ENCODE results near the gene GPRIN3.

The GPRIN3 gene

GRCh38 chr4:89253935-89254334 is 53.7 kb downstream of the GPRIN3 start:
- DNase-seq, result no peak

GRCh38 chr4:89253311-89253710 is 54.3 kb downstream of the GPRIN3 start:
- DNase-seq, result no peak

GRCh38 chr4:89251396-89251795 is 56.2 kb downstream of the GPRIN3 start:
- DNase-seq, result no peak

- no peak for DNase-seq
These were observed 57.8 kb downstream of the GPRIN3 start for GRCh38 chr4:89249716-89250361.

- DNase-seq, result no peak
These were observed 58.3 kb downstream of the GPRIN3 start for GRCh38 chr4:89249313-89249712.

GRCh38 chr4:89248879-89249281 is 58.7 kb downstream of the GPRIN3 start:
- DNase-seq, result no peak

GRCh38 chr4:89247951-89248350 is 59.6 kb downstream of the GPRIN3 start:
- no peak for DNase-seq

- DNase-seq, result no peak
These were observed 62.1 kb downstream of the GPRIN3 start for GRCh38 chr4:89245459-89245858.

- no peak for DNase-seq
These were observed 63.8 kb downstream of the GPRIN3 start for GRCh38 chr4:89243733-89244252.

- DNase-seq, result no peak
These were observed 64.5 kb downstream of the GPRIN3 start for GRCh38 chr4:89242864-89243732.

- DNase-seq, result no peak
These were observed 65.4 kb downstream of the GPRIN3 start for GRCh38 chr4:89242216-89242615.

GRCh38 chr4:89230271-89230670 is 77.3 kb downstream of the GPRIN3 start:
- DNase-seq, result no peak

GRCh38 chr4:89226665-89227574 is 80.7 kb downstream of the GPRIN3 start:
- DNase-seq, result no peak

GRCh38 chr4:89222170-89222569 is 85.4 kb downstream of the GPRIN3 start:
- no peak for DNase-seq

GRCh38 chr4:89221167-89221867 is 86.3 kb downstream of the GPRIN3 start:
- no peak for DNase-seq

- no peak for DNase-seq
These were observed 89.0 kb downstream of the GPRIN3 start for GRCh38 chr4:89218587-89218986.

- no peak for DNase-seq
These were observed 90.0 kb downstream of the GPRIN3 start for GRCh38 chr4:89217604-89218003.

GRCh38 chr4:89216866-89217265 is 90.7 kb downstream of the GPRIN3 start:
- DNase-seq, result no peak

- DNase-seq, result no peak
These were observed 91.2 kb downstream of the GPRIN3 start for GRCh38 chr4:89216422-89216821.

GRCh38 chr4:89215736-89216135 is 91.9 kb downstream of the GPRIN3 start:
- DNase-seq, result no peak

- DNase-seq, result no peak
These were observed 93.3 kb downstream of the GPRIN3 start for GRCh38 chr4:89214308-89214707.

- DNase-seq, result no peak
These were observed 94.3 kb downstream of the GPRIN3 start for GRCh38 chr4:89213382-89213701.

Data from activated gamma-delta T cell (primary cell).